Stomach (tissue), 4 donors: ENCODE data around the gene HK1.

Source experiments
- CTCF ChIP-seq, 7 experiments: fragments of 450-650 bp in 4 of 7; fragments of 200-600 bp in 3 of 7; sonication (generic) in 3 of 7; IDR thresholded peaks; one replicate each; pipeline ENCODE4 v1.5.1; 2016 to 2019; ENCODE audit warnings: antibody characterized with exemption in 7 of 7, control low read depth in 2 of 7, mild to moderate bottlenecking in 1 of 7
- POLR2A ChIP-seq, 4 donors: fragments of 450-650 bp; IDR thresholded peaks; one replicate each; pipeline ENCODE4 v1.6.1; 2016; ENCODE audit warnings: antibody characterized with exemption in 4 of 4, control low read depth in 2 of 4, mild to moderate bottlenecking in 1 of 4, moderate library complexity in 1 of 4
- POLR2AphosphoS5 ChIP-seq, 3 donors: sonication (generic); formaldehyde crosslinking; IDR thresholded peaks; one replicate each; pipeline ENCODE4 v1.6.1; 2016; ENCODE audit warnings: antibody characterized with exemption in 3 of 3

GRCh38 chr10:69242852-69243212, 35.5 kb upstream of the HK1 start:
- TF ChIP-seq POLR2A (IDR thresholded peaks at IDR 0.05), result no peak
- no peak for TF ChIP-seq CTCF (IDR thresholded peaks at IDR 0.05)
- no peak for TF ChIP-seq POLR2AphosphoS5 (IDR thresholded peaks at IDR 0.05)
